HG03354 (cell line): ENCODE results near the gene LIN54.
"Not testable (repeated sequence)": the region's sequence is repeated elsewhere in the genome, so short reads cannot be mapped to it uniquely, and the experiment has no call there.

ENCODE experiments used
- ATAC-seq: cut with Tn5 transposase; IDR thresholded peaks from one replicate; pipeline ENCODE4 v1.9.1; 2021; ENCODE audit warnings: mild to moderate bottlenecking; ENCODE audit not compliant: unreplicated experiment, poor library complexity, severe bottlenecking

The LIN54 gene

DNA sequence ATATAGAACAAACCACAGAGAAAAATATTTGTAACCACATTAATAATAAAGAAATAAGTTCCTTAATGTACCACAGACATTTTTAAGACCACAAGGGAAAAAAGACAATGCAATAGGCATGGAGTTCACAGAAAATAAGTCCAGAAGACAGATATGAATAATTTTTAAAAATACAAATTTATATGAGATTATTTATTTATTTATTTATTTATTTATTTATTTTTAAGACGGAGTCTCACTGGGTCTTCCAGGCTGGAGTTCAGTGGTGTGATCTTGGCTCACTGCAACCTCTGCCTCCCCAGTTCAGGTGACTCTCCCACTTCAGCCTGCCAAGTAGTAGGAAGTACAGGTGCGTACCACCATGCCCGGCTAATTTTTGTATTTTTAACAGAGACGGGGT lies 56.4 kb downstream of the LIN54 start:
- ATAC-seq = no peak

DNA sequence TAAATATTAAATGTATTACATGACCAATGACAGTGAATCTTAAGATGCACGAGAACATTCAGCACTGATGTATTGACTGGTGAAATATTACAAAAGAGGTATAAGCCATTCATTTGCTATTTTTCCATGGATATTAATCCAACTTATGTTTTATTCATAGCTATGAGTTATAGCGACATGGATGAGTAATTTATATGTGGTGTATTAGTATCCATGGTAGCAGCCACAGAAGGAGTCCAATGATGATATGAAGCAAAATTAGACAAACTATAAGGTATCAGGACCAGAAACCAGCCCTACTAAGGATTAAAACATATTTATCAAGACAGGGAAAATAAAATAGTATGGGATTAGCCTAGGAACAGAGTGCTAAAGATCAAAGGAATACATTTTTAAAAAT lies 59.4 kb downstream of the LIN54 start:
- ATAC-seq = no peak

DNA sequence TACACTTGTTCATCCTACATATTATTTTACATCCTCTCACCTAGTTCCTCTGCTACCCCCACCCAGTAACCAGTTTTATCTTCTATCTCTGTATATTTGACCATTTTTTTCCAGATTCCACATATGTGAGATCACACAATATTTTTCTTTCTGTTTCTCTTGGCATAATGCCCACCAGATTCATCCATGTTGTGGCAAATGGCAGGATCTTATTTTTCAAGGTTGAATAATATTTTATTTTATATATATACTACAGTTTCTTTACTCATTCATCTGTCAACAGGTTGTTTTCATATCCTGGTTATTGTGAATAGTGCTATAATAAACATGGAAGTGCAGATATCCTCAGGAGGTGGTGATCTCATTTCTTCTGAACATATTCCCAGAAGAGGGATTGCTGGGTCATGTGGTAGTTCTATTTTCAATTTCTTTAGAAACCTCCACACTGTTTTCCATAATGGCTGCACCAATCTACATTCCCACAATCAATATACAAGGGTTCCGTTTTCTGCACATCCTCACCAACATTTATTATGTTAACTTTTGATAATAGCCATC lies 61.9 kb downstream of the LIN54 start:
- no peak for ATAC-seq

DNA sequence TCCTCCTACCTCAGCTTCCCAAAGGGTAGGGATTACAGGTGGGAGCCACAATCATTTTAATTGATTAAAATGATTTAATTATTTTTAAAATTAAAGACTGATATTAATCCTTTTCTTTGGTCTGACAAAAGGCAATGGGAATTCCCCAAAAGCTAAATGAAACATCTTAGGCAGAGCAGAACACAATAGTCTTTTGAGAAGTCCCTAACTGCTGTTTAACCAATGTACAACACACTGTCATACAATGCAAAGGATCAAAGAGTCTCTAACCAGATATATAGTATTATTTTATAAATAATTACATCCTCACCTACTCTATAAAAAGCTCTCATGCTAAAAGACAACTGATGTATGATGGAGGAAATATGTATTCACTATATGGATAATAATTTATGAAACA lies 63.1 kb downstream of the LIN54 start:
- no peak for ATAC-seq

DNA sequence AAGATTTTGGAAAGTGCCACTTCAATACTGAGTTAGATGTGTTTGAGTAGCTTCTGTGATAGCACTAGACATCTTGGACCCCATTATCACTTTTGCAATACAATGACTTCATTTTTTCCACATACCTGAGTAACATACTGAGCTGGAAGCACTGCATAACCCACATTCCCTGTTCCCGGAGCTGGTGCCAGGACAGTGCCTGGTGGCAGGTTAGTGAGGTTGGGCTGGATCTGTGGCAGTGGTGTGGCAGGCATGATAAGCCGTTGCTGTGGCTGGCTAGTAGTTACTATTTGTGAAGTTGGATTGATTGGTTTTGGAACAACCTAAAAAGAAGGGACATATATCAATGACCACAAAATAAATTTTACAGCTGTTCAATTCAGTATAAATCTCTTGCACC lies 71.2 kb downstream of the LIN54 start:
- ATAC-seq = no peak

DNA sequence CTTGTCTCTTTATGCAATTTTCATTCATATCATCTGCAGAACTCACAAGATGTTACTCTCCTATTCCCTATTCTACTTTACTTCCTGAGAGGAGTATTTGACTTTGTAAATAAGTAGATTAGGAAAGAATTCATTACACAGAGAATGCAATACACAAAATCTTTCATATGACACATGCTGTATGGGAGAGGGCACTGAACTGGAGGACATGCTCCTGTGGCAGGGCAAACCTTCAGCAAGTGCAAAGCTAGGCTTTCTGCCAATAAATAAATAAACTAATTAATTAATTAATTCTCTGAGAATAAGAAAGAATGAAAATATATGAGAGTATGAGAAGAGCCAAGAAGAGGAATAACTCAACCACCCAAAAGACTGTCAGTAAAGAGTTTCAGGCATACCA lies 76.2 kb downstream of the LIN54 start:
- ATAC-seq = no peak

DNA sequence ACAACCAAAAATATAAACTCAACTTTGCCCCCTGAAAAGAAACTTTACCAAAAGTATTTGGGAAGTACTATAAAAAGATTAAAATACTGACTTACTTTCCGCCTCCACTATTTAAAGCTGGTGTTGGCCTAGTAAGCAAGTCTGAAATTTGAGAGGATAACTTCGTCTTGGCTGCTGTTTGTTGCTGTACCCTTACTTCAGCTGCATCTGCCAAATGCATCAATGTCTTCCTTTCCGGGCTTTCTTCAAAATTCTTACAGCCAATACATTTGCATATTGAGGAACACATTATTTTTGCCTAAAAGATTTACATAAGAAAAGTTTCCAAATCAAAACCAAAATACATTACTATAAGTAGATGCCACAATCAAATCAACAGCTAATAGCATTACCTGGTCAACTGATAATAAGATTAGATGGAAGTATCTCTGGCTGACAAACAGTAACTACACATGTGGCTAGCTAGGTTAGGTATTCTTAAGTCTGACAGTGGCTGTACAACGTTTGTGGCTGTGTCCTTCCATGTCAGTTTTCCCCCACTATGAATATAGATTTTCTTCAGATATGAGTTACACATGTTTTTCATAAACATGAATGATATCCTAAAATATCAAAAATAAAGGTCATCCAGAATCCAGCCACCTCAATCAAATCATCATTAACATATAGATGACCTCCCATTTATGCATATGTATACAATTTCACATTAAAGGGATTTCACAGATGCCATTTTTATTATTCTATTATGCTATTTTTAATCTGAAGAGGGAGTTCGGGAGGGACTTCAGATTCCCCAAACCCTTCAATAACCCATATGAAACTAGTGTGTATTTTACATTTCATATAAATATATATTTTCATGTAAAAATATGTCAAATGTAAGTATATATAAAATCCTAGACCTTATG lies 79.5 kb downstream of the LIN54 start:
- ATAC-seq = no peak

DNA sequence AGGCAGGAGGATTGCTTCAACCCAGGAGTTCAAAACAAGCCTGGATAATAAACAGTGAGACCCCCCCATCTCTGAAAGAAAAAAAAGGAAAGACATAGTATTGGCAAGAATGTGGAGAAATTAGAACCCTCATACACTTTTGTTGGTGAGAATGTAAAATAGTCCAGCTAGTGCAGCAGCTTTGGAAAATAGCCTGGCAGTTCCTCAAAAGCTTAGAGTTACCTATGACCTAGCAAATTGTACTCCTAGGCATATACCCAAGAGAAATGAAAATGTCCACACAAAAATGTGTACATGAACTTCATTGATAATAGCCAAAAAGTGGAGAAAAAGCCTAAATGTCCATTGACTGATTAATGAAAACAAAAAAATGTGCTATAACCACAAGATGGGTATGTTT lies 88.8 kb downstream of the LIN54 start:
- ATAC-seq = no peak

DNA sequence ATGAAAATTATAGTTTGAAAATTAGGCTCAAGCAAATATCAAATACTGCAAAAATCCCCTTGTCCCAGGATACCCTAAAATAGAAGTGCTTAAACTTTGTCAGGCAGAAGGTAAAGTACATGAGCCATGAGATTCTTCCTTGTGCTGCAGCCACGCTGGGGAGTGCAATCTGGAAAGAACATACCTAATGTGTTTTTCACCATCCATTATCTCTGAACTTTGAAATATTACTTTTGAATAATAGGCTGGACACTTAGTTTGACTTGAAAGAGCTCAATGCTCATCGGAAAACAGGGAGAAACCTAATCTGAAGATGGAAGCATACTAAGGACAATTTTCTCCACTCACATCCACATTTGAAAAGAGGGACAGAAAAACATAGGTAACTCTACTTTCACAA lies 91.2 kb downstream of the LIN54 start:
- no peak for ATAC-seq

DNA sequence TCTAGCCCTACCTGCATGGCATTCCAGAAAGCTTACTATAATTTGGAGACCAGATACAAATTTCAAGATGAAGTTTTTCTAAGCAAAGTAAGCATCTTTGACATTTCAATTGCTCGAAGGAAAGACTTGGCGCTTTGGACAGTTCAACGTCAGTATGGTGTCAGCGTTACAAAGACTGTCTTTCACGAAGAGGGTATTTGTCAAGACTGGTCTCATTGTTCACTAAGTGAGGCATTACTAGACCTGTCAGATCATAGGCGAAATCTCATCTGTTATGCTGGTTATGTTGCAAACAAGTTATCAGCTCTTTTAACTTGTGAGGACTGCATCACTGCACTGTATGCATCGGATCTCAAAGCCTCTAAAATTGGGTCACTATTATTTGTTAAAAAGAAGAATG lies 92.5 kb downstream of the LIN54 start:
- ATAC-seq = no peak

DNA sequence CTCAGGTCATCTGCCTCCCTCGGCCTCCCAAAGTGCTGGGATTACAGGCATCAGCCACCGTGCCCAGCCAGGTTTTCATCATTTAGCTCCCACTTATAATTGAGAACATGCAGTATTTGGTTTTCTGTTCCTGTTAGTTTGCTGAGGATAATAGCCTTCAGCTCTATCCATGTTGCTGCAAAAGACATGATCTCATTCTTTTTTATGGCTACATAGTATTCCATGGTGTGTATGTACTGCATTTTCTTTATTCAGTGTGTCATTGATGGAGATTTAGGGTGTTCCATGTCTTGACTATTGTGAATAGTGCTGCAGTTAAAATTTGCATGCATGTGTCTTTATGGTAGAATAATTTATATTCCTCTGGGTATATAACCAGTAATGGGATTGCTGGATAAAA lies 96.7 kb downstream of the LIN54 start:
- ATAC-seq = not testable (repeated sequence)

DNA sequence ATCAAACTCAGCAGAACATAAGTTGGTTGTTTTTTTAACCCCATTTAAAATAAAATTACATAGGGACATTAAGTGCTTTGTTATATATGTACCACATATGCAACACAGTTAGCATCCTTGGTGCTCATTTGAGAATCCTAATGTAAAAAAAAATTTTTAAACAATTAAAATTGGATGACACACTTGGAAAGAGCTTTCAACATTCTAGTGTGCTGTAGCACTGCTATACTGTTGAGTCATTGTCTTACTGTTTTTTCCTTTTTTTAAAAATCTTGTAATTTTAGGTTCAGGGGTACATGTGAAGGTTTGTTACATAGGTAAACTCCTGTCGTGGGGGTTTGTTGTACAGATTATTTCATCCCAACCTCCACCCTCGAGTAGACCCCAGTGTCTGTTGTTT lies 97.3 kb downstream of the LIN54 start:
- ATAC-seq = no peak

DNA sequence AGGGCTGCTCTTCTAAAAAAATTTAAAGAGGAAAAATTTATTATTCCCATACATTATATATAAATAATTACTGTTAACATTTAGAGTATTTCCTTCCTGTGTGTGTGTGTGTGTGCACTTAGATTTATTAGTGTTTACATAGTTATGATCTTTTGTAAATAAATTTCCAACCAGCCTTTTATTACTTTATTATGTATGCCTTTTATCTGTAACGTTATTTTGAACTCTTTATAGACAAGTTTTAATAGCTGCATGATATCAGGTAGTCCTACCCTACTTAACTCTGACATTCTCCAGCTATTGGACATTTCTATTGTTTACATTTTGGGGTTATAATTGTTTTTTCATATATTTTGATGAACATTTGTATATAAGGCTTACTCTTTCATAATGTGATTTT lies 101.3 kb downstream of the LIN54 start:
- ATAC-seq = no peak

DNA sequence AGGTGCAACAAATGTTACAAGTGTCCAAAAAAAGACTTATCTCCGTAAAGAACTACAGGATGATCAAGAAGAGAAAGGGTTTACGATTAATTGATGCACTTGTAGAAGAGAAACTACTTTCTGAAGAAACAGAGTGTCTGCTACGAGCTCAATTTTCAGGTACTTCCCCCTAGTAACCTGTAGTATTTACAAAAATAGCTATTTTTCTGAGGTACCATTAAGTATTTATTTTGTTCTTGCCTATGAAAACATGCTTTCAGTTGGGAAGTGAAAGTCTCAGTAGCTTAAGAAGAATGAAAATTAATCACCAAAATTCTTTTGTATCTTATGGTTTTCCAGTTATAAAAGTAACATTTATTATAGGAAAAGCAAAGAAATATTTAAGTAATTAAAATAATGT lies 104.2 kb downstream of the LIN54 start:
- peak; percentile 48 for ATAC-seq

DNA sequence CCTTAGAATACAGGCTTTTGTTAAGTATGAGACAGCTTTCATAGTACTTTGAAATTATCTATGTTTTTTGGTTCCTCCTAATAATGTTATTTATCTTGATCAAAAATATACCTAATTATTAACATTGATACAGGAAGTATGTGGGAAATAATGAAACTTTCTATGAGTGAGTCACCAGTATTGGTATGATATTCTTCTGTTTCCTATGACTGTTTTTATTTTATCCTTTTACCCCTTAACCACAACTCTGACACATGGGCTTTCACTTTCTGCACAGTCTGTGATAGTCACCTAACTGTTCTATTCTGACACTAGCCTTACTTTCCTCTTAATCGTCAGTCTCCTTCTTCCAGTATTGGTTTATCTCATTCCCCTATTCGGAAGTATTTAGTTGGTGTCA lies 105.4 kb downstream of the LIN54 start:
- ATAC-seq = peak; percentile 54

DNA sequence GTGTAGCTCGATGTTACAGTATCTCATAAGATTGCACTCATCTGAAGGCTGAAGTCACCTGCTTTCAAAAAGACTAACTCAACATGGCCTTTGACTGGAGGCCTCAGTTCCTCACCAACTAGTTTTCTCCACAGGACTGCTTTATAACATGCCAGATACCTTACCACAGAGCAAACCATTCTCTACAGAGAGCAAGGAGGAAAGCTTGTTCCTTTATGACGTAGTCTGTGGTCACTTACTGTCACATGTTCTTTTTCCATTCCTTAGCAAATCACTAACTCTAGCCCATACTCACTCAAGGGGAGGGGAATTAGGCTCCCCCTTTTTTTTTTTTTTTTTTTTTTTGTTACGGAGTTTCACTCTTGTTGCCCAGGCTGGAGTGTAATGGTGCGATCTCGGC lies 106.9 kb downstream of the LIN54 start:
- ATAC-seq = no peak

DNA sequence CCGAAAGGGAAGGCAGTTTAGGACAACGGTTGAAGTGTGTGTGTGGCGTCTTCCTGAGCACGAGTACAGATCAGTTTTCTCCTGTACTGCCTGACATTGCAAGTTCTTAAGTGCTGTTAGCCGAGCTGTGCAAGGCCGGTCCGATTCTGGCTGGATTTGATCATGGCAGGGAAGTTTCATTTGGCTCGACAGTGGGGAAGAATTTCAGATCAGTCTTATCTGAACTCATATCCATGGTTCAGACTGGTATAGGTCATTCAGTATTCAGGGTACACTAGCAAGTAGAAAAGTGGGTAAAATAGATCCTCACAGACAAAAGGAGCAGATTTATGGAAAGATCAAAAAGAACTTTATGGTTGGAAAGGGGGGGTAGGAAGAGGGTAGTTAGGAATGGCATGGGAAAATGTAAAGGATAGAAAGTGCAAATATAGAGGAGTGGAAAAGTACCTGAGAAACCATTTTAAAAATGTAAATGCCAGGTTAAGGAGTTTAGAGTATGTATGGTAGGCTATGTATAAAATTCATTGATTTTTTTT lies 109.4 kb downstream of the LIN54 start:
- ATAC-seq = no peak

DNA sequence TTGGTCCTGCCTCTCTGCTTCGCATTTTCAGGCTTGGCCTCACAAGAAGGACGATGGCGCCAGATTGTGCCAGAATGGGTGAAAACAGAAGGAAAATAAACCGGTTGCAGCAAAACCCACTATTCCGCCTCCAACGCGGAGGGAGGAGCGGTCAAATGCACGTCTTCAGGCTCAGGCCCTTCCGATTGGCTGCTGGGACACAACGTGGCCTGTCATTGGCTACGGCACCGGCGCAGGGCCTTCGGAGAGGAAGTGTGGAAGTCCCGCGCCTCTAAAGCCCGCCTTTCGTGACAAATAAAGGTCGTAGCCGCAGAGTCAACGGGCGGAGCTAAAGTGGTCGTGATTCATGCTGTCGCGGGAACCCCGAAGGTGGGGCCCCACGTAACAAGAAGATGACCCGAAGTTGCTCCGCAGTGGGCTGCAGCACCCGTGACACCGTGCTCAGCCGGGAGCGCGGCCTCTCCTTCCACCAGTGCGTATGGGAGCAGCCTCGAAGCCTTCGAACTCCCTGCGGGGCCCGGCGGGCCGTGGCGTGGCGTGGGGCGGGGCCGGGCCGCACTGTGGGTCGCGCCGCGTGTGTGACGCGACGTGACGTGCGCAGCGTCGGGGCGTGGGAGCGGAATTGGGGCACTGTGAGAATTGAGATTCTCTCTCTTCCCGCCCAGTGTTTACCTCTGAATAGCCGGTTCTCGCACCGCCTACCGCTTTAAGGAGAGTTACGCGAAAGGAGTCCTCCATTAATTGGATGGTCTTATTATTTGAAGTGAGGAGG lies 110.0 kb downstream of the LIN54 start, which contains the start of gene THAP9:
Gene THAP9, plus strand, starts transcription at position 325 of the 772 bp plus-strand sequence. Its CDS starts 68 bp downstream, at position 393.
- ATAC-seq = peak; percentile 91

DNA sequence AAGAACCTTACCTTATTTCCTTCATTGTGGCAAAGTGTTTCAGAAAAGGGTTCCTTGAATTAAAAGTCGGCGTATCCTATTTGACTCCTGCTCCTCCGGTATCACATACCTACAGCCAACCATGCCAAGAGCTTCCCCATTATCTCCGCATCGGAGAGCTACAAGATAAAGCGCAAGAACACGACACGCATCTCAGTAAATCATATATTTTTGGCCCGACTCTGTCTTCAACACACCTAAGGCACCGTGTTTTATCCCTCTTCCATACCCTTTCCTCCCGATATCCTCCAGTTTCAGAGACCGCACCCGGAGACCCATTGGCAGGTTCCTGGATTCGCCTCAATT lies 110.6 kb downstream of the LIN54 start:
- peak; percentile 17 for ATAC-seq

DNA sequence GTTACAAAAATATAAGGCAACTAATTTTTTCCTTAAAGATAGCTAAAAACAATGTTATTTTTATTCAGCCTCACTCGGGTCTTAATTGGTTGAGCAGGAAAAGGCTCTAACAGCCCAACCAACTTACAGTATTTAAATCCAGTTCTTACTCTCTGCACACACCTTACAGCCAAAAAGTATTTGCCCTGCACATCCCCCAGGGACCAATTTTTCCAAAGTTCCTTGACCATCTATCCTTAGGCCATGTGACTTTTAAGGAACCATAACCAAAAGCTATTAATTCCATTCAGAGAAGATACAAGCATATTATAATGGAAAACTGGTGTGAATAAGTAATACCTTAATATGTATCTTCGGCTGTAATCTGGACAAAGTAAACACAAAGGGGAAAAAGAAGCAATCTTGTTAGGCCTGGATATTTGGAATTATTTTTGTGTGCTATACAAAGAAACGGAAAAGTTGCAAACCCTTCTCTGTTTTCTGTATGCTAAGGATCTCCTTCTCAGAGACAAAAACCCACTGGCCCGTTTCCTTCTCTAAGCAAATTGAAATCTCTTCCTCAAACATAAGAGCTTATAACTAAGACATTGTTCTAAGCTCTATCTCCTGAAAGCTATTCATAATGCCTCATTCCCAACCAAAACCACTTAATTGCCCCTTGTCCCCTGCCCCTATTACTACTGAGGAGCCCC lies 111.1 kb downstream of the LIN54 start:
- no peak for ATAC-seq
